Embryonic facial prominence (tissue), 1 donor: ENCODE data around the gene ADK.
"Not testable (repeated sequence)": the region's sequence is repeated elsewhere in the genome, so short reads cannot be mapped to it uniquely, and the experiment has no call there.

Source experiments
- DNase-seq: peaks from one replicate; pipeline ENCODE4 v3.0.0-alpha.2; 2016; ENCODE audit errors: extremely low spot score

ADK gene

GRCh38 chr10:74544106-74544505 is 393.1 kb downstream of the ADK start:
- DNase-seq: no peak

GRCh38 chr10:74548676-74549075 is 397.7 kb downstream of the ADK start:
- DNase-seq: no peak

GRCh38 chr10:74556072-74556705 is 405.2 kb downstream of the ADK start:
- DNase-seq: no peak

GRCh38 chr10:74557098-74557497 is 406.1 kb downstream of the ADK start:
- no peak for DNase-seq

GRCh38 chr10:74558403-74558802 is 407.4 kb downstream of the ADK start:
- DNase-seq: no peak

- no peak for DNase-seq
These were observed 407.9 kb downstream of the ADK start for GRCh38 chr10:74558897-74559296.

GRCh38 chr10:74568896-74569295 is 417.9 kb downstream of the ADK start:
- not testable (repeated sequence) for DNase-seq

GRCh38 chr10:74573497-74573896 is 422.5 kb downstream of the ADK start:
- DNase-seq: not testable (repeated sequence)

GRCh38 chr10:74575191-74575720 is 424.2 kb downstream of the ADK start:
- DNase-seq: no peak

- DNase-seq: no peak
These were observed 424.9 kb downstream of the ADK start for GRCh38 chr10:74575912-74576311.

GRCh38 chr10:74576586-74576985 is 425.6 kb downstream of the ADK start:
- no peak for DNase-seq

GRCh38 chr10:74580438-74580837 is 429.4 kb downstream of the ADK start:
- DNase-seq: not testable (repeated sequence)

- DNase-seq: no peak
These were observed 431.5 kb downstream of the ADK start for GRCh38 chr10:74582566-74582965.

GRCh38 chr10:74585231-74586087 is 434.4 kb downstream of the ADK start:
- no peak for DNase-seq

- DNase-seq: no peak
These were observed 435.1 kb downstream of the ADK start for GRCh38 chr10:74586088-74586585.

GRCh38 chr10:74587109-74587854 is 436.3 kb downstream of the ADK start:
- no peak for DNase-seq

GRCh38 chr10:74589226-74589673 is 438.2 kb downstream of the ADK start:
- peak; percentile 81 for DNase-seq

- no peak for DNase-seq
These were observed 438.8 kb downstream of the ADK start for GRCh38 chr10:74589851-74590250.

- no peak for DNase-seq
These were observed 442.4 kb downstream of the ADK start for GRCh38 chr10:74593470-74593869.

GRCh38 chr10:74596713-74597112 is 445.7 kb downstream of the ADK start:
- DNase-seq: no peak

- DNase-seq: no peak
These were observed 448.0 kb downstream of the ADK start for GRCh38 chr10:74598891-74599566.
